Right lobe of liver (tissue), 4 donors: ENCODE data around the gene COX17.

ENCODE experiments used
- CTCF ChIP-seq, 4 donors: fragments of 200-600 bp in 3 of 4; fragments of 450-650 bp in 1 of 4; IDR thresholded peaks; one replicate each; pipeline versions ENCODE4 v1.5.1 to v1.8.0; 2016 to 2022; ENCODE audit warnings: antibody characterized with exemption in 4 of 4, mild to moderate bottlenecking in 2 of 4
- POLR2A ChIP-seq: fragments of 450-650 bp; IDR thresholded peaks from one replicate; pipeline ENCODE4 v1.6.1; 2017; ENCODE audit warnings: antibody characterized with exemption, mild to moderate bottlenecking
- donor health status: DM: no; HTN: no; CAD: no.
- donor health status: DM: no; HTN: no; CAD: no.
- donor health status: DM: no; HTN: yes; CAD: no.

- TF ChIP-seq POLR2A (no peak), CTCF (IDR thresholded peaks at IDR 0.05) (no peak)
Measured at GRCh38 chr3:119679874-119680273, 2.7 kb upstream of the COX17 start.
